GM23338 (cell line): ENCODE results near the gene PTPN21. TPM values are rescaled to one million over a fixed set of nuclear protein-coding genes. Genes with fewer than 3 reads are reported as not detected.

Source experiments
- ATAC-seq: fragments of 200-7000 bp; cut with Tn5 transposase; 3 replicates; pipeline ENCODE4 v1.9.1; 2020
- DNase-seq: peaks from one replicate; pipeline ENCODE4 v3.0.0-alpha.2; 2015; ENCODE audit warnings: low spot score
- H2AFZ ChIP-seq: fragments of 200-600 bp; sonication (generic); 2 replicates; pipeline ENCODE4 v1.8.0; 2016; ENCODE audit warnings: antibody characterized with exemption, mild to moderate bottlenecking, moderate library complexity
- H3F3A ChIP-seq: fragments of 200-600 bp; sonication (generic); replicated peaks from 2 replicates; pipeline ENCODE4 v1.8.0; 2017; ENCODE audit warnings: antibody characterized with exemption, mixed run types, low read depth
- H3K27ac ChIP-seq: fragments of 200-600 bp; sonication (generic); 2 replicates; pipeline ENCODE4 v1.6.1; 2016; ENCODE audit warnings: low read depth
- H3K27me3 ChIP-seq: fragments of 200-600 bp; sonication (generic); 2 replicates; pipeline ENCODE4 v1.8.0; 2016; ENCODE audit warnings: mild to moderate bottlenecking, mixed run types, moderate library complexity; ENCODE audit not compliant: insufficient read depth
- H3K36me3 ChIP-seq: fragments of 200-600 bp; sonication (generic); 2 replicates; pipeline ENCODE4 v1.8.0; 2016; ENCODE audit warnings: mild to moderate bottlenecking; ENCODE audit not compliant: insufficient read depth
- H3K4me1 ChIP-seq: fragments of 200-600 bp; sonication (generic); 2 replicates; pipeline ENCODE4 v1.8.0; 2016; ENCODE audit warnings: mild to moderate bottlenecking, moderate library complexity; ENCODE audit not compliant: insufficient read depth
- H3K4me2 ChIP-seq: fragments of 200-600 bp; sonication (generic); 2 replicates; pipeline ENCODE4 v1.7.1; 2017; ENCODE audit warnings: mixed run types
- H3K4me3 ChIP-seq: fragments of 200-600 bp; sonication (generic); 2 replicates; pipeline ENCODE4 v1.6.1; 2016; ENCODE audit warnings: mixed run types
- H3K79me2 ChIP-seq: fragments of 200-600 bp; sonication (generic); replicated peaks from 2 replicates; pipeline ENCODE4 v1.8.0; 2017; ENCODE audit warnings: mild to moderate bottlenecking; ENCODE audit not compliant: insufficient read depth
- H3K9me2 ChIP-seq: fragments of 200-600 bp; sonication (generic); 2 replicates; pipeline ENCODE4 v1.8.0; 2017; ENCODE audit not compliant: insufficient read depth
- H4K20me1 ChIP-seq: fragments of 200-600 bp; sonication (generic); replicated peaks from 2 replicates; pipeline ENCODE4 v1.8.0; 2017; ENCODE audit warnings: mild to moderate bottlenecking; ENCODE audit not compliant: insufficient read depth
- H3K27ac Mint-ChIP-seq: 2 replicates; pipeline ENCODE4 v1.8.0; 2020; ENCODE audit warnings: inconsistent platforms, mild to moderate bottlenecking, moderate library complexity, mixed read lengths
- H3K27me3 Mint-ChIP-seq: 3 replicates; pipeline ENCODE4 v1.8.0; 2022; ENCODE audit warnings: low read depth, mild to moderate bottlenecking, moderate library complexity, mixed read lengths, inconsistent platforms; ENCODE audit not compliant: insufficient read depth, poor library complexity
- H3K36me3 Mint-ChIP-seq: 3 replicates; pipeline ENCODE4 v1.8.0; 2021; ENCODE audit warnings: low read depth, mild to moderate bottlenecking, inconsistent platforms, moderate library complexity, mixed read lengths
- H3K4me1 Mint-ChIP-seq: 3 replicates; pipeline ENCODE4 v1.8.0; 2020; ENCODE audit warnings: mild to moderate bottlenecking, inconsistent platforms, mixed read lengths
- H3K4me3 Mint-ChIP-seq: 3 replicates; pipeline ENCODE4 v1.8.0; 2021; ENCODE audit warnings: moderate library complexity, mild to moderate bottlenecking, inconsistent platforms, mixed read lengths
- H3K9me3 Mint-ChIP-seq: 3 replicates; pipeline ENCODE4 v1.8.0; 2020; ENCODE audit warnings: moderate library complexity, mild to moderate bottlenecking, inconsistent platforms, mixed read lengths
- CREB1 ChIP-seq: fragments of 250-450 bp; sonication (Bioruptor Pico); IDR thresholded peaks from 2 replicates; pipeline ENCODE4 v1.5.0; 2020; ENCODE audit warnings: low read depth, mild to moderate bottlenecking, moderate library complexity
- CTCF ChIP-seq, 2 experiments: fragments of 200-600 bp in 1 of 2; sonication (generic) in 1 of 2; conservative IDR thresholded peaks; 2 replicates each; pipeline versions ENCODE4 v1.5.1 to v1.6.1; 2016 to 2017; ENCODE audit warnings: antibody characterized with exemption in 2 of 2, low read depth in 2 of 2, mild to moderate bottlenecking in 2 of 2, moderate library complexity in 1 of 2
- ETS1 ChIP-seq: IDR thresholded peaks from 2 replicates; pipeline ENCODE4 v1.6.1; 2016; ENCODE audit warnings: antibody characterized with exemption
- EZH2 ChIP-seq: fragments of 200-600 bp; sonication (generic); IDR thresholded peaks from one replicate; pipeline ENCODE4 v1.8.0; 2017; ENCODE audit warnings: antibody characterized with exemption, mild to moderate bottlenecking, low read depth; ENCODE audit not compliant: unreplicated experiment
- JUNB ChIP-seq: IDR thresholded peaks from one replicate; pipeline ENCODE4 v1.6.1; 2016; ENCODE audit warnings: antibody characterized with exemption; ENCODE audit not compliant: unreplicated experiment
- POLR2AphosphoS5 ChIP-seq: IDR thresholded peaks from 2 replicates; pipeline ENCODE4 v1.6.1; 2016; ENCODE audit warnings: antibody characterized with exemption, low read depth
- REST ChIP-seq: IDR thresholded peaks from one replicate; pipeline ENCODE4 v1.6.1; 2018; ENCODE audit warnings: antibody characterized with exemption; ENCODE audit not compliant: unreplicated experiment
- ZNF114 ChIP-seq: fragments of 250-450 bp; sonication (Bioruptor Pico); IDR thresholded peaks from 2 replicates; pipeline ENCODE4 v1.5.0; 2020; ENCODE audit warnings: mild to moderate bottlenecking, moderate library complexity
- ZNF331 ChIP-seq: fragments of 250-450 bp; sonication (Bioruptor Pico); IDR thresholded peaks from 2 replicates; pipeline ENCODE4 v1.5.0; 2020; ENCODE audit warnings: low read depth, mild to moderate bottlenecking, moderate library complexity
- polyA plus RNA-seq: library from polyadenylated mRNA; unstranded; fragments of >200 nt; fragmentation: Nextera tagmentation; extraction: Ambion mirVana; gene quantifications from 2 replicates; pipeline ENCODE4 v1.2.1, GENCODE V29; 2016
- total RNA-seq: library from RNA; depleted of rRNA; stranded (reverse); fragments of >200 nt; shearing (Covaris generic); gene quantifications from 2 replicates; pipeline ENCODE4 v1.2.3, GENCODE V29; 2014

Gene PTPN21
- total and polyA plus RNA-seq, 2 experiments from 2014 or later: 2.7 to 5.6 TPM

DNA sequence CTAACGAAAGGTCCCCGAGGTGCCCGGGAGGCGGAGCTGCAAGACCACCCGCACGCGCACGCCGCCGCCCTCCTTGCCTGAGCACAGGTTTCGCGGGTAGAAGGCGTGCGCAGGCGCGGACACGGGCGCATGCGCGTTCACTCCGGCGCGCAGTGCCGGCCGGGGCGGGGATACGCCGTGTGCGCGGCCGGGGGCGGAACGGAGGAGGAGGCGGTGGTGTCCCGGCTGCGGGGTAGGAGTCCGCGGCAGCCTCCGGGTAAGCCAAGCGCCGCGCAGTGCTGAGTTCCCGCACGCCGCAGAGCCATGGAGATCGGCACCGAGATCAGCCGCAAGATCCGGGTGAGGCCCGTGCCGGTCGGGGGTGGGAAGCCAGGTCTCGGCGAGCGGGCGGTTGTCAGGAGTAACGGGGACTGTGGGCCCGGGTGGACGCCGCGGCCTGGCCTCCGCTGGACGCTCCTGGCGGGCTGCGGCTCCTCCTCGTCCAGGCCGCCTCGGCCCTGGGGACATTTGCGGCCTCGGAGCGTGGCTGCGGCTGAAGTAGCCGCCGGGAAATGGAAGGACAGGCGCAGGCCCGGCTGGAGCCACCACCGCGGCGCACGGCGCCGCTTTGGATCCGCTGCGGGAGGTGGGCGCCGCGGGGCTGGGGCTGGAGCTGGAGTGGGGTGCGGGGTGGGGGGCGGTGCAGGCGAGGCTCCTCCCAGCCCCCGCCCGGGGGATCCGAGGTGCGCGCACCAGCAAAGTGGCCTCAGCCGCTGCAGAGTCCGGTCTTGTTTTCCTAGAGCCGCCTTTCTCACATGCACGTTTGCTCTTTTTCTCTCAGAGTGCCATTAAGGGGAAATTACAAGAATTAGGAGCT lies 8.3 kb upstream of the PTPN21 start, which contains the start of gene ZC3H14:
Gene ZC3H14, plus strand, starts transcription at position 207 of the 856 bp plus-strand sequence. Its CDS starts 97 bp downstream, at position 304.
- Histone ChIP-seq H3K79me2 (peaks cover 37% of the 10 kb centered on the region), H3K36me3 (peaks cover 11% of the 10 kb centered on the region), H2AFZ (peak within 1 kb of the TSS; percentile 97), H3K4me2 (peak within 1 kb of the TSS; percentile 79), H3K4me1 (peaks cover 13% of the 10 kb centered on the region), H3F3A (no peaks in the 10 kb centered on the region), H3K9me2 (no peaks in the 10 kb centered on the region), H3K27me3 (no peaks in the 10 kb centered on the region), H3K27ac (peak within 1 kb of the TSS; percentile 90), H4K20me1 (peaks cover 6% of the 10 kb centered on the region; the same call in 1 of the 2 replicates), H3K4me3 (peak within 1 kb of the TSS; percentile 72)
- H3K4me1 Mint-ChIP-seq: peaks cover 22% of the 10 kb centered on the region
- DNase-seq (peak; percentile 91), ATAC-seq (peak; percentile 93)
- peak within 1 kb of the TSS; percentile 95 for H3K27ac Mint-ChIP-seq
- H3K36me3 Mint-ChIP-seq: peaks cover 24% of the 10 kb centered on the region
- no peaks in the 10 kb centered on the region; the same call in 2 of the 3 replicates for H3K9me3 Mint-ChIP-seq
- peaks cover 11% of the 10 kb centered on the region for H3K27me3 Mint-ChIP-seq
- peak within 1 kb of the TSS; percentile 89 for H3K4me3 Mint-ChIP-seq
- TF ChIP-seq REST: no peak
- no peak for TF ChIP-seq ZNF331
- TF ChIP-seq CTCF (conservative IDR thresholded peaks at IDR 0.05; ENCODE audit: low read depth in 2 of 2): peak in 1 of 2 experiments; percentile 34; a peak in 2 of 4 replicates
- TF ChIP-seq JUNB: no peak
- TF ChIP-seq POLR2AphosphoS5: peak; percentile 94
- no peak for TF ChIP-seq ETS1
- TF ChIP-seq ZNF114: no peak
- TF ChIP-seq CREB1 (CRISPR knock-in tag): peak; percentile 17; the same call in 1 of the 2 replicates
- TF ChIP-seq EZH2: no peak
